Breast epithelium (tissue), 4 donors: Measurements from ENCODE around the gene STK32A. TPM values are rescaled to one million over a fixed set of nuclear protein-coding genes. Genes with fewer than 3 reads are reported as not detected.

ENCODE experiments used
- DNase-seq, 2 donors: peaks; one replicate each; pipeline ENCODE4 v3.0.0-alpha.2; 2019; ENCODE audit warnings: low spot score in 2 of 2
- H3K27ac ChIP-seq, 2 donors: fragments of 200-600 bp; sonication (generic) in 1 of 2; one replicate each; pipeline ENCODE4 v1.5.1; 2016 to 2019; ENCODE audit warnings: mild to moderate bottlenecking in 1 of 2
- H3K27me3 ChIP-seq, 2 donors: fragments of 200-600 bp; sonication (generic) in 1 of 2; one replicate each; pipeline versions ENCODE4 v1.5.1 to v1.6.0; 2017 to 2019; ENCODE audit warnings: control low read depth in 1 of 2, mild to moderate bottlenecking in 1 of 2
- H3K36me3 ChIP-seq: fragments of 200-600 bp; one replicate; pipeline ENCODE4 v1.5.1; 2019
- H3K4me1 ChIP-seq, 2 donors: fragments of 200-600 bp; sonication (generic); one replicate each; pipeline ENCODE4 v1.5.1; 2016 to 2019; ENCODE audit warnings: control low read depth in 1 of 2
- H3K4me3 ChIP-seq, 3 donors: fragments of 200-600 bp; sonication (generic); 1 replicate in 2 of 3; 2 replicates in 1 of 3; pipeline ENCODE4 v1.5.1; 2016 to 2019; ENCODE audit warnings: mild to moderate bottlenecking in 3 of 3, moderate library complexity in 2 of 3
- H3K9me3 ChIP-seq, 2 donors: fragments of 200-600 bp; sonication (generic) in 1 of 2; one replicate each; pipeline ENCODE4 v1.5.1; 2016 to 2019; ENCODE audit warnings: control low read depth in 1 of 2
- POLR2A ChIP-seq: fragments of 450-650 bp; IDR thresholded peaks from one replicate; pipeline ENCODE4 v1.6.1; 2016; ENCODE audit warnings: antibody characterized with exemption, mild to moderate bottlenecking, moderate library complexity
- POLR2AphosphoS5 ChIP-seq, 3 donors: sonication (generic); formaldehyde crosslinking; IDR thresholded peaks; one replicate each; pipeline ENCODE4 v1.6.1; 2017; ENCODE audit warnings: antibody characterized with exemption in 3 of 3
- intact Hi-C: fragments of 100-400 bp; cut with DNase I; formaldehyde crosslinking; loops from one replicate; pipeline ENCODE4 v1.15.1; 2023; ENCODE audit warnings: low total_unique reads
- total RNA-seq, 3 donors: library from RNA; depleted of rRNA; stranded (reverse); fragments of >200 nt; gene quantifications; one replicate each; pipeline ENCODE4 v1.1.0, GENCODE V29; 2016
- TF ChIP-seq, protein P1 (sequence below), 3 donors: fragments of 450-650 bp; IDR thresholded peaks; one replicate each; pipeline ENCODE4 v1.5.1; 2016 to 2017; ENCODE audit warnings: antibody characterized with exemption in 3 of 3, mild to moderate bottlenecking in 3 of 3, moderate library complexity in 3 of 3

Gene STK32A
- total RNA-seq, 3 donors from 2014 or later = 2.0 to 6.9 (median 3.5) TPM

DNA sequence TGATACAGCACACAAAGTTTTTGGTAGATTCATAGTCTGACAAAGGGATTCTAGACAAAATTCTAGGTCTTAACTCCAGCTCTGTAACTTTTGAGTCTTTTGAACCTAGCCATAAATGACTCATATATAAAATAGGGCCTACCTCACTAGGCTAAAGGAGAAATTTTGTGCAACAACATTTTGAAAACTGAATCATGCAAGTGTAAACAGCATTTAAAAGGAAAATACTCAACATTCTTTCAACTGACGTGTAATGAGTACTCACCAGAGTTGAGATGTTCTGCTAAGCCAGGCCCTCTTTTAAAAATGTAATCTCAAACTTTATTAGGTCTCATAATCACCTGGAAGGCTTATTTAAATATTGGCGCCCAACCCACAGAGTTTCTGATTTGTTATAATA, 113.2 kb downstream of the STK32A start:
- no peaks in the 10 kb centered on the region for H3K9me3 ChIP-seq
- H3K4me1 ChIP-seq = no peaks in the 10 kb centered on the region
- intact Hi-C loops = no loop called here
- no peak for DNase-seq
- TF ChIP-seq, protein P1, sequence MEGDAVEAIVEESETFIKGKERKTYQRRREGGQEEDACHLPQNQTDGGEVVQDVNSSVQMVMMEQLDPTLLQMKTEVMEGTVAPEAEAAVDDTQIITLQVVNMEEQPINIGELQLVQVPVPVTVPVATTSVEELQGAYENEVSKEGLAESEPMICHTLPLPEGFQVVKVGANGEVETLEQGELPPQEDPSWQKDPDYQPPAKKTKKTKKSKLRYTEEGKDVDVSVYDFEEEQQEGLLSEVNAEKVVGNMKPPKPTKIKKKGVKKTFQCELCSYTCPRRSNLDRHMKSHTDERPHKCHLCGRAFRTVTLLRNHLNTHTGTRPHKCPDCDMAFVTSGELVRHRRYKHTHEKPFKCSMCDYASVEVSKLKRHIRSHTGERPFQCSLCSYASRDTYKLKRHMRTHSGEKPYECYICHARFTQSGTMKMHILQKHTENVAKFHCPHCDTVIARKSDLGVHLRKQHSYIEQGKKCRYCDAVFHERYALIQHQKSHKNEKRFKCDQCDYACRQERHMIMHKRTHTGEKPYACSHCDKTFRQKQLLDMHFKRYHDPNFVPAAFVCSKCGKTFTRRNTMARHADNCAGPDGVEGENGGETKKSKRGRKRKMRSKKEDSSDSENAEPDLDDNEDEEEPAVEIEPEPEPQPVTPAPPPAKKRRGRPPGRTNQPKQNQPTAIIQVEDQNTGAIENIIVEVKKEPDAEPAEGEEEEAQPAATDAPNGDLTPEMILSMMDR (IDR thresholded peaks at IDR 0.05) = no peak
- TF ChIP-seq POLR2AphosphoS5 (IDR thresholded peaks at IDR 0.05) (no peak), POLR2A (no peak)
- no peak overlapping the region for H3K27ac ChIP-seq
- H3K36me3 ChIP-seq = no peaks in the 10 kb centered on the region
- H3K4me3 ChIP-seq = no peak overlapping the region
- no peaks in the 10 kb centered on the region for H3K27me3 ChIP-seq

DNA sequence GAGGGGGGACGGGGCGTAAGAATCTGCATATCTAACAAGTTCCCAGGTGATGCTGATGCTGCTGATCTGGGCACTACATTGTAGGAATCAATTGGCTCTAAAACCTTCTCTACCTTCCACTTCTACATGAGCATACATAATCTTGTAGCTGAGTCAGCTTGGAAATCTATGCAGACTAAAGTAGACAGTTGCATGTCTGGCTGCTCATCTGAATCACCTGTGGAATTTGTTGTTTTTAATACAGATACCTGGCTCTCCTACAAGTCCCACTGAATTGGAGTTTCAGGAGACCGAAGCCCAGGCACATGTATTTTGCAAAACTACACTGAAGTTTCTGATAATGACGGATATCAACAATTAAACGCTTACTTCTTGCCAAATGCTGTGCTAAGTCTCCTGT, 113.6 kb downstream of the STK32A start:
- intact Hi-C loops = no loop called here
- H3K36me3 ChIP-seq = no peaks in the 10 kb centered on the region
- no peak overlapping the region for H3K27ac ChIP-seq
- TF ChIP-seq POLR2AphosphoS5 (IDR thresholded peaks at IDR 0.05) (no peak), POLR2A (no peak)
- TF ChIP-seq, protein P1 (IDR thresholded peaks at IDR 0.05) = no peak
- no peaks in the 10 kb centered on the region for H3K4me1 ChIP-seq
- H3K4me3 ChIP-seq = no peak overlapping the region
- no peaks in the 10 kb centered on the region for H3K27me3 ChIP-seq
- DNase-seq = no peak
- H3K9me3 ChIP-seq = no peaks in the 10 kb centered on the region

DNA sequence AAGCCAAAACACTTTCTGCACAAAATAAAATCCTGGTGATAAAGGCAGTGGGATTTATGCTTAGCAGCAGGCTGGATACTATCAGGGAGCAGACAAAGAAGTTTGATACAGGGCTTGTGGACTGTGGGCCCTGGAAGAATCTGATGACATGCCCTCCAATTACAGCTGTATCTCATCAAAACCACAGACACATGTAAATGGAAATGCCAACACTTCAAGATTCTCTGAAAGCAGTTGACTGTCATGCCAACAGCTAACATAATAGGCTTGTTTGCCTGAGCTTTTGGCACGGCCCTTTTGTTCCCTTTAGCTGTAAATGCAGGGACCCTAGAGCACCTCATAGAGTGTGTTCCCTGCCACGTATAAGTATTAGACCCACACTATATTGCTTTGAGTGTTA, 114.4 kb downstream of the STK32A start:
- Histone ChIP-seq H3K4me3 (no peak overlapping the region), H3K4me1 (no peaks in the 10 kb centered on the region), H3K27me3 (no peaks in the 10 kb centered on the region), H3K36me3 (no peaks in the 10 kb centered on the region), H3K27ac (no peak overlapping the region), H3K9me3 (no peaks in the 10 kb centered on the region)
- TF ChIP-seq POLR2AphosphoS5 (IDR thresholded peaks at IDR 0.05) (no peak), POLR2A (no peak)
- TF ChIP-seq, protein P1 (IDR thresholded peaks at IDR 0.05) = no peak
- intact Hi-C loops = no loop called here
- DNase-seq = no peak

DNA sequence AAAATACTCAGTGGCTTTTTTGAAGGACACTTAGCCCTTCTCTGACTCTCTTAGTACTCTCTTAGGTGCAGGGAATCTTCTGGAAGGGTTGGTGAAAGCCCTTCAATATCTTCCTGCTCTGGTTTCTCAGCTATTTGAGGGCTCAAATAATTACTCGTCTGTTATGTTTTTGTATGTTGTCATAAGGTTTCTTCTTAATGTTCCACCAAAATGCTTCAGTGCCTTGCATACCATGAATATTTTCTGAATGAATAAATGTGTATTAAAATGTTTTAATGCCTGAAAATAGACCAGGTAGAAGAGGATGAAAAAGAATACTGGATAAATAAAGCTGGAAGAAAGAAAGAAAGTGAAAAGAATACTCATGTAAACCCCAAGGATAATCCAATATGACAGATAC, 124.3 kb downstream of the STK32A start:
- no peaks in the 10 kb centered on the region for H3K9me3 ChIP-seq
- H3K36me3 ChIP-seq = no peaks in the 10 kb centered on the region
- DNase-seq = no peak
- TF ChIP-seq POLR2AphosphoS5 (IDR thresholded peaks at IDR 0.05) (no peak), POLR2A (no peak)
- TF ChIP-seq, protein P1 (IDR thresholded peaks at IDR 0.05) = no peak
- H3K4me1 ChIP-seq = no peaks in the 10 kb centered on the region
- H3K4me3 ChIP-seq = no peak overlapping the region
- H3K27me3 ChIP-seq = no peaks in the 10 kb centered on the region
- intact Hi-C loops = no loop called here
- H3K27ac ChIP-seq = no peak overlapping the region

DNA sequence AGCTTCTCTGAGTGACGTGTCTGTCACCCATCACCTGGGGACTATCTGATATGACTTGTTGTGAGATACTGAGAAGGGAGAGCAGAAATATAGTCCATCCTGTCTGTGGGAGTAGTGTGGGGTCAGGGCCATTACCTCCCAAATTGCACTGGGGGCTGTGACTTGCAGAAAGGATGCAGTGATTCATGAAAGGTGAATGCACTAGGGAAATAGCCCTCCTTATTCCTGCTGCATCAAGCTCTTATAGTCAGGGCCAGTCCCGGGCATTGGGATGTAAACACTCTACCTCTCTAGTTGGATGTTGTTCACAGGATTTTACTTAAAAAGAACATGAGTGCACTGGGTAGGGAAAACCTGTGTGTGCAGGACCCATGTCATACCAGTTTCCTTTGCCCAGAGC, 124.8 kb downstream of the STK32A start:
- no peak for DNase-seq
- intact Hi-C loops = no loop called here
- H3K36me3 ChIP-seq = no peaks in the 10 kb centered on the region
- no peaks in the 10 kb centered on the region for H3K9me3 ChIP-seq
- H3K27ac ChIP-seq = no peak overlapping the region
- no peaks in the 10 kb centered on the region for H3K4me1 ChIP-seq
- TF ChIP-seq POLR2AphosphoS5 (IDR thresholded peaks at IDR 0.05) = no peak
- no peak for TF ChIP-seq POLR2A
- TF ChIP-seq, protein P1 (IDR thresholded peaks at IDR 0.05) = no peak
- H3K4me3 ChIP-seq = no peak overlapping the region
- no peaks in the 10 kb centered on the region for H3K27me3 ChIP-seq
